Stimulated activated CD4-positive, alpha-beta T cell treated with anti-CD3 and anti-CD28 coated beads, Interleukin-12 subunit alpha, Interleukin-12 subunit beta, amount 100 ng/mL, for 48 hours (primary cell): ENCODE measurements around the gene IL17RE.

ENCODE experiments used
- DNase-seq, 3 donors: peaks; one replicate each; pipeline ENCODE4 v3.0.0-alpha.2; 2020; ENCODE audit warnings: low read depth in 2 of 3, low spot score in 1 of 3

IL17RE gene

DNA sequence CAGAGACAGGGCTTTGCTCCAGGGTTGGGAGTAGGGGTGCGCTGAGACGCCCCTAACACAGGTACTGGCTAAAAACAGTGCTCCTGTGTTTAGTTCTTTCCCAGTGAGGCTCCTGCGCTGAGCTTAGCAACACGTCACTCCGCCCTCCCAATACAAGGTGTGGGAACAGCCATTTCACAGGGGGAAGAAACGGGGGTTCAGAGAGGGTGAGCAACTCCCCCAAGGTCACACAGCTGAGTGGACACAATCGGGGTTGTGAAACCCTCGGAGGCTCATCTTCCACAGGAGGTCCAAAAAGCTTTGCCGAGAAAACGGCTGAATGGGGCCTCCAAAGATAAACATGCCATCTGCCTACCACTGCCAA is 48.9 kb downstream of the IL17RE start:
- no peak for DNase-seq

DNA sequence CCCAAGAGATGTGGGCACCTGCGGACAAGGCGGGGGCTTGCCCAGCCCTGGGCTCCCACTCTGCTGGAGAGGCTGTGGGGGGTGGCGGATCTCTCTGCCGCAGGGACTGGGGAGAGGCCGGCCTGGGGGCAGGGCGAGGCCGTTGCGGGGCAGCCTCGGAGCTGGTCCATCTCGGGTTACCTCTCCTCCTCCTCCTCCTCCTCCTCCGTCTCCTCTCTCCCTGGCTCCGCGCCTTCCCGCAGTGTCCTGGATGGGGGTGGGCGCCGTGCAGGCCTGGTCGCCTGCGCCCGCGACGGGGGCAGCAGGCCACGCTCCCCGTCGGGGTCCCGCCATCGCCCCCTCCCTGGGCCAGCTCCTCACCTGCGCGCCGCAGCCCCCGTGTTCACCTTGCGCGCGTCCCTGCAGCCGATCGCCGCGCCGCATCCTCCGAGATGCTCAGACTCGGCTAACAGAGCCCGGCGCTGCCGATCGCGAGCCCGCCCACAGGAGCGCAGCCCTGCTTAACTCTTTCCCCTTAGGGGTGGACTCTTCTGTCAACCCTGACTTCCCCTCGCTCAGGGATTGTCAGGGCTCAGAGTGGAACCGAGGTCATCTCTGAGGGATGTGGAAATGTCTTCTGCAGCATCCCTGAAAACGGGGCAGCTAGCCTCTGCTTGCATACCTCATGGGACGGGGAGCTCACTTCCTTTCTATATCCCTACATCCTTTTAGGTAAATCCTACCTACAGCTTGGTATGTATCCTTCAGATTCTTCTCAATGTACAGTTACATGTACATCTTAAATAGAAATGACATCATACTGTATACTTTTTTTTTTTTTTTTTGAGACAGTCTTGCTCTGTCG is 49.5 kb downstream of the IL17RE start, which contains the start of gene PRRT3:
PRRT3 (minus strand) TSS at position 447 of the 844 bp plus-strand sequence. CDS start 2,293 bp downstream, outside the sequence.
- peak; percentile 33 to 56 (median 42) for DNase-seq

DNA sequence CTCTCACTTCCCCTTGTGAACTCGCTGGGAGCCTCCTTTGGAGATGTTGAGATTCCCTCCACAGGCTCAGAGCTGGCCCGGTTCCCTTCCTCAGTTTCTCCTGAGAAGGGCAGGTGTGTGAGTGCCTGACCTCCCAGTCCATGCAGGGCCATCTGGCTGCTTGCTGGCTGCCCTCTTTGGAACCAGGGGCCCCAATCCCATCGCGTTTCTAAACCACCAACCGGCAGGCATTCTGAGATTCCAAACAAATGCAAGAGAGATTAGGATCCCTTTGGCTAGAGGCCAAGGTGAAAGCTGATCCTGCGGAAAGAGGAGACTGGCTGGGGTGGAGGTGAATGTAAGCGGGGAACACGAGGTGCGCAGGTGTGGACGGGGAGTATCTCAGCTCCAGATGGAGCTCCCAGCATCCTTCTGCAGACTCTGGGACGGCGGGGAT is 52.4 kb downstream of the IL17RE start:
- DNase-seq = no peak

DNA sequence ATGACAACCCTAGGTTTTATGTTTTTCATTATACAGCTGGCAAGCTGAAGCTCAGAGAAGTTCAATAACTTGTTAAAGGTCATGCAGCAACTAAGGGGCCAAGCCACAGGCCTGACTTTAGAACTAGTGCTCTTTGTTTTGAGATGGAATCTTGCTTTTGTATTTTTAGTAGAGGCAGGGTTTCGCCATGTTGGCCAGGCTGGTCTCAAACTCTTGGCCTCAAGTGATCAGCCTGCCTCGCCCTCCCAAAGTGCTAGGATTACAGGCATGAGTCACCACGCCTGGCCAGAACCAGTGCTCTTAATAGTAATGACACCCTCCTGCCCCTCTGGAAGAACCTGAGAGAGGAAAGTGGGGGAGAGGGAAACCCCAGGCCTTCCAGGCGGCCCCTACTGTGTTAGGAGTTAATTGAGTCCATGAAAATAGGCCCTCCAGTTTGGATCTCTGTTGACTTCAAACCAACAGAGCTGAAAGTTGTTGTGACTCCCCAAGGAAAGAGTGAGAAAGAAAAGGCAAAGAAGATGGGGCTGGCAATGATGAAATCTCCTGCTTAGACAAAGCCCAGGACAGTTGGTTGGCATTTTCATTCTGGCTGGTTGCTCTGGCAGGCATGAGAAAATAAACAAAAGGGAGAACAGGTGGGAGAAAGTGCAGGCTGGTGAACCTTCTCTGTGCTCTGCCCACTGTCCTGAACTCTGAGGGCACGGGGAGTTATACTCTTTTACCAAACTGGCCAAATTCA is 53.1 kb downstream of the IL17RE start:
- no peak for DNase-seq

DNA sequence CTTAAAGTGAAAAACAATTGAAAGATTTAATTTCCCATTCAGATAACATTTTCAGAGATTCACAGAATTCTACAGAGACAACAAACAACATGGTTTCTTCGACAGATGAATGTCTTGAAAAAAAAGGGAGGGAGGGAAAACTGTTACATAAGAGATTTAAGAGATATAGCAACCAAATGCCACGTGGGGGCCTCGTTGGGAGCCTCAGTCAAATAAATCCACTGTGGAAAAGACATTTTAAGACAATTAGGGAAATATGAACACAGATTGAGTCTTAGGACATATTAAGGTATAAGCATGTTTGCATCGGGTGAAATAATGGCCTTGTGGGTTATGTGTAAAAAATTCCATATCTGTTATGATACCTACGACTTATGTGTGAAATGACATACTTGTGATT is 54.6 kb downstream of the IL17RE start:
- DNase-seq = no peak

DNA sequence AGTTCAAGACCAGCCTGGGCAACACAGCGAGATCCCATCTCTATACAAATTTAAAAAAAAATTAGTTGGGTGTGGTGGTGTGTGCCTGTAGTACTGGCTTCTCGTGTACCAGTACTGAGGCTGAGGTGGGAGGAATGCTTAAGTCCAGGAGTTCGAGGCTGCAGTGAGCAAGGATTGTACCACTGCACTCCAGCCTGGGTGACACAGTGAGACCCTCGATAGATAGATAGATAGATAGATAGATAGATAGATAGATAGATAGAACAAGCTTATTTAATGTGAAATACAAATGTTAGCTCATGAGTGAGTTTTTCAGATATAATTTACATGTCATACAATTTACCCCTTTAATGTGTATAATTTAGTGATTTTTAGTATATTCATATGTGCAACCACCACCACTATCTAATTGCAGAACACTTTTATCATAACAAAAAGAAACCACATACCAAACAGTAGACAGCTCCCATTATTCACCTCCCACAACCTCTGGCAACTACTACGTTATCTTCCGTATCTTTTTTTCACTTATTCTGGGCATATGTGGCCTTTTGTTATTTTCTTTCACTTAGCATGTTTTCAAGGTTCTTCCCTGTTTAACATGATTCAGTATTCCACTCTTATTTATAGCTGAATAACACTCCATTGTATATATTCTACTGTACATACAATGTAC is 62.7 kb downstream of the IL17RE start:
- DNase-seq = no peak
